Type B pancreatic cell (in vitro differentiated cells): ENCODE data around the gene NAV2. TPM values are rescaled to one million over a fixed set of nuclear protein-coding genes. Genes with fewer than 3 reads are reported as not detected.

Experiments
- DNase-seq: peaks from one replicate; pipeline ENCODE4 v3.0.0; 2021; ENCODE audit warnings: mixed read lengths; ENCODE audit not compliant: unreplicated experiment; ENCODE audit errors: extremely low spot score
- H3K27ac Mint-ChIP-seq: 2 replicates; pipeline ENCODE4 v1.8.0; 2021; ENCODE audit warnings: mild to moderate bottlenecking, mixed read lengths
- H3K27me3 Mint-ChIP-seq: 2 replicates; pipeline ENCODE4 v1.8.0; 2021; ENCODE audit warnings: mixed read lengths
- H3K36me3 Mint-ChIP-seq: 2 replicates; pipeline ENCODE4 v1.8.0; 2021; ENCODE audit warnings: mixed read lengths
- H3K4me1 Mint-ChIP-seq: one replicate; pipeline ENCODE4 v1.8.0; 2021; ENCODE audit warnings: mixed read lengths; ENCODE audit not compliant: unreplicated experiment
- H3K4me3 Mint-ChIP-seq: 2 replicates; pipeline ENCODE4 v1.8.0; 2021; ENCODE audit warnings: mild to moderate bottlenecking, mixed read lengths
- H3K9me3 Mint-ChIP-seq: 2 replicates; pipeline ENCODE4 v1.8.0; 2021; ENCODE audit warnings: mixed read lengths
- CTCF ChIP-seq: fragments of 200-600 bp; sonication (generic); conservative IDR thresholded peaks from 2 replicates; pipeline ENCODE4 v1.5.0; 2021; ENCODE audit warnings: antibody characterized with exemption, mild to moderate bottlenecking
- total RNA-seq: library from RNA; stranded (reverse); gene quantifications from 2 replicates; pipeline ENCODE4 v1.2.1, GENCODE V29; 2021; ENCODE audit warnings: low replicate concordance

The NAV2 gene
- total RNA-seq, 1 donor from 2014 or later, result 54.2 TPM

DNA sequence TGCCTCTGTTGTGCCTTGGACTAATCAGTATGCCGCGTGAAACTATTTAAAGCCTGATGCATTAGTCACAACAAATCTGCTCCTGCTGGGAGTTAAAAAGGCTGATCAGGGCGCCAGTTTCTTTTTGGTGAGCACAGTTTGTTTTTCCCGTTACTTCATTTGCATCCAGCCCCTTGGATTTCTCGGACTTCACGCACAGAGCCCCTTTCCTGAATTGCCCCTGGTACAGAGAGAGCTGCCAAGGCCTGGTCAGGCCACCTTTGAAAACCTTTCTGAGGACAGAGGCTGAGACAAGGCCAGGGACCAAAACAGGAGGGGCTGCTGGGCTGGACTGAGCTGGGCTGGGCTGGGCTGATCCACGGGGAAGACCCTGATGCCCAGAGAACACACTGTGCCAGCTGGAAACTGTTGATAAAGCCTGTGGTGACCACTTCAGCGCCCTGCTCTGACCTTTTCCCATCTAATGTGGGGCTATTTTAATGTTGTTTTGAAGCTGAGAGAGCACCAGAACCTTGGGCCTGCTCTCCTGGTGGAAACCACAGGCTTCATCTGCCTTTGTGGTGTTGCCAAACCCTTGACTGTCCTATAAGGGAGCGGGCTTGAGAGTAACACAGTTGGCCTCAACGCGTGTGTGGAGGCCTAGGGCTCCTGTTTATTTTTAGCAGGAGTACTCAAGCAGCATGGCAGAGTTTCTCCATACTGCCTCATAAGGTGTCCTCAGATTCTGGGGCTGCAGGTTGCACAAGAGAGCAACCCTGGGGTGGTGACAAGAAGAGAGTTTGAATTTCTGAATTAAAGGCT is 44.2 kb downstream of the NAV2 start:
- Mint-ChIP-seq H3K36me3 (peaks cover 7% of the 10 kb centered on the region), H3K4me1 (peaks cover 4% of the 10 kb centered on the region), H3K27me3 (peaks cover 3% of the 10 kb centered on the region), H3K9me3 (peaks cover 12% of the 10 kb centered on the region), H3K4me3 (no peak overlapping the region), H3K27ac (no peak overlapping the region)
- no peak for DNase-seq
- TF ChIP-seq CTCF, result no peak

DNA sequence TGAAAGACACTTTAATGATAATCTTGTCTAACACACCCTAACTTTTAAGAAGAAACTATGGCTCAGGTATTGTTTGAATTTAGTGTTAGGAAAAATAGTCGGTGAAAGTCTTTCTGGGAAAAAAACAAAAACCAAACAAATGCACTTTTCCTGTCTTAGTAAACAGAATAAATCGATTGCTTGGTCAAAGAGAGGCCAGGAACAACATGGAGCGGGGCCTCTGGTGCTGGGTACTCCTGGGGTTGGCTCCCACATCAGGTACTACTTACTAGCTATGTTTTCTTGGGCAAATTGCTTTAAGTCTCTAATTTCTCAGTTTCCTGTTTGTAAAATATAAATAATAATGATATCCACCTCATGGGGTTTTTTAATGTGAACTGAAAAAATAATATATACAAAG is 46.8 kb downstream of the NAV2 start:
- Mint-ChIP-seq H3K36me3 (peaks cover 7% of the 10 kb centered on the region), H3K4me1 (peaks cover 15% of the 10 kb centered on the region), H3K27me3 (peaks cover 10% of the 10 kb centered on the region), H3K27ac (no peak overlapping the region), H3K4me3 (no peak overlapping the region), H3K9me3 (peaks cover 3% of the 10 kb centered on the region)
- no peak for DNase-seq
- TF ChIP-seq CTCF, result no peak

DNA sequence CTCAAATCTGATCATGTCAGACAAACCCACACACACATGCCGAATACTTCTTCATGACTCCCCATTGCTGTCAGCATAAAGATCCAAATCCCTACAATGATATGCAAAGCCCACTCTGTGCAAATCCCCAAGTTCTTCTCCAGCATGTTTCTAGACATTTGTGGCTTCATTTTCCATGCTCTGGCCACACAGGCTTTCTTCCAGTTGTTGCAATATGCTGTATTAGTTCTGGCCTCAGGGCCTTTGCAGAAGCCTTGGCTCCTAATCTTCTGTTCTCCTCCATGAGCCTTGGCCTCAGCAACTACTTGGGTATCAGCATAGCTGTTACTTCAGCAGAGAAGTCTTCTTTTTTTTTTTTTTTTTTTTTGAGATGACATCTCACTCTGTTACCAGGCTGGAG is 49.6 kb downstream of the NAV2 start:
- no peak for DNase-seq
- Mint-ChIP-seq H3K27me3 (peaks cover 25% of the 10 kb centered on the region), H3K9me3 (no peaks in the 10 kb centered on the region), H3K4me3 (no peak overlapping the region), H3K4me1 (peaks cover 19% of the 10 kb centered on the region), H3K36me3 (peaks cover 5% of the 10 kb centered on the region), H3K27ac (no peak overlapping the region)
- no peak for TF ChIP-seq CTCF

- peaks cover 20% of the 10 kb centered on the region for H3K4me1 Mint-ChIP-seq
- H3K27me3 Mint-ChIP-seq, result peaks cover 26% of the 10 kb centered on the region
- no peak for DNase-seq
- H3K27ac Mint-ChIP-seq, result no peak overlapping the region
- TF ChIP-seq CTCF, result no peak
- no peak overlapping the region for H3K4me3 Mint-ChIP-seq
- no peaks in the 10 kb centered on the region for H3K9me3 Mint-ChIP-seq
- H3K36me3 Mint-ChIP-seq, result peaks cover under 1% of the 10 kb centered on the region
Observed at GRCh38 chr11:19763330-19763729, 50.7 kb downstream of the NAV2 start.

GRCh38 chr11:19766206-19766605 is 53.6 kb downstream of the NAV2 start:
- no peak for DNase-seq
- no peak overlapping the region for H3K4me3 Mint-ChIP-seq
- no peaks in the 10 kb centered on the region for H3K9me3 Mint-ChIP-seq
- TF ChIP-seq CTCF, result no peak
- peaks cover 29% of the 10 kb centered on the region for H3K27me3 Mint-ChIP-seq
- no peaks in the 10 kb centered on the region for H3K36me3 Mint-ChIP-seq
- H3K27ac Mint-ChIP-seq, result no peak overlapping the region
- H3K4me1 Mint-ChIP-seq, result peaks cover 26% of the 10 kb centered on the region
